Fibroblast of villous mesenchyme (primary cell): ENCODE data around the gene C11orf24. TPM values are rescaled to one million over a fixed set of nuclear protein-coding genes. Genes with fewer than 3 reads are reported as not detected.
A peak's percentile ranks its signal among the peaks of the same experiment; 100 is the strongest.
"Not testable (repeated sequence)": the region's sequence is repeated elsewhere in the genome, so short reads cannot be mapped to it uniquely, and the experiment has no call there.

Experiments used
- DNase-seq: peaks from one replicate; pipeline ENCODE4 v3.0.0-alpha.2; 2010; ENCODE audit warnings: low read depth
- H3K4me3 ChIP-seq: 2 replicates; pipeline ENCODE4 v1.5.1; 2011; ENCODE audit warnings: low read depth, mild to moderate bottlenecking, low read length
- total RNA-seq: library from RNA; depleted of rRNA; stranded (reverse); fragments of >200 nt; gene quantifications from 2 replicates; pipeline ENCODE4 v1.2.3, GENCODE V29; 2012
- TF ChIP-seq, protein P1 (sequence below): IDR thresholded peaks from 2 replicates; pipeline ENCODE4 v1.5.1; 2012; ENCODE audit warnings: low read depth, mild to moderate bottlenecking, low read length; ENCODE audit not compliant: insufficient read depth

The C11orf24 gene
- total RNA-seq, 1 donor, result 50.1 TPM

DNA sequence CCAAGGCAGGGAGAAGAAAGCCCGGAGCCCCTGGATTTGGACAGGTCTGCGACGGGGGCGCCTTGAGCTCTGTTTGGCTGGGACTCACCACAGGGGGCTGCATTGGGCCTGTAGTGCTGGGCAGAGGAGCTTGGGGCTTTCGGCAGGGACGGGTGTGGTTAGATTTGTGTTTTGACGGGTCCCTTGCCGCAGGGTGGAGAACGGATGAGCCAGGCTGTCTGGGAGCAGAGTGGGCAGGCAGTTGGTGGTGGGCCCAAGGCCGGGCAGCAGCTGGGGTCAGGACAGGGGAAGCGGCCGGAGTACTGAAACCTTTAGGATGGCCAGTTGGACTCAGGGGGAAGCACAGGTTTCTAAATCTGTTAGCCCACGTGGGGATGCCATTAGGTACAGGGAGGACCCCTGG is 13.4 kb downstream of the C11orf24 start:
- no peak for DNase-seq
- no peak overlapping the region for H3K4me3 ChIP-seq
- TF ChIP-seq, protein P1, sequence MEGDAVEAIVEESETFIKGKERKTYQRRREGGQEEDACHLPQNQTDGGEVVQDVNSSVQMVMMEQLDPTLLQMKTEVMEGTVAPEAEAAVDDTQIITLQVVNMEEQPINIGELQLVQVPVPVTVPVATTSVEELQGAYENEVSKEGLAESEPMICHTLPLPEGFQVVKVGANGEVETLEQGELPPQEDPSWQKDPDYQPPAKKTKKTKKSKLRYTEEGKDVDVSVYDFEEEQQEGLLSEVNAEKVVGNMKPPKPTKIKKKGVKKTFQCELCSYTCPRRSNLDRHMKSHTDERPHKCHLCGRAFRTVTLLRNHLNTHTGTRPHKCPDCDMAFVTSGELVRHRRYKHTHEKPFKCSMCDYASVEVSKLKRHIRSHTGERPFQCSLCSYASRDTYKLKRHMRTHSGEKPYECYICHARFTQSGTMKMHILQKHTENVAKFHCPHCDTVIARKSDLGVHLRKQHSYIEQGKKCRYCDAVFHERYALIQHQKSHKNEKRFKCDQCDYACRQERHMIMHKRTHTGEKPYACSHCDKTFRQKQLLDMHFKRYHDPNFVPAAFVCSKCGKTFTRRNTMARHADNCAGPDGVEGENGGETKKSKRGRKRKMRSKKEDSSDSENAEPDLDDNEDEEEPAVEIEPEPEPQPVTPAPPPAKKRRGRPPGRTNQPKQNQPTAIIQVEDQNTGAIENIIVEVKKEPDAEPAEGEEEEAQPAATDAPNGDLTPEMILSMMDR, result no peak

DNA sequence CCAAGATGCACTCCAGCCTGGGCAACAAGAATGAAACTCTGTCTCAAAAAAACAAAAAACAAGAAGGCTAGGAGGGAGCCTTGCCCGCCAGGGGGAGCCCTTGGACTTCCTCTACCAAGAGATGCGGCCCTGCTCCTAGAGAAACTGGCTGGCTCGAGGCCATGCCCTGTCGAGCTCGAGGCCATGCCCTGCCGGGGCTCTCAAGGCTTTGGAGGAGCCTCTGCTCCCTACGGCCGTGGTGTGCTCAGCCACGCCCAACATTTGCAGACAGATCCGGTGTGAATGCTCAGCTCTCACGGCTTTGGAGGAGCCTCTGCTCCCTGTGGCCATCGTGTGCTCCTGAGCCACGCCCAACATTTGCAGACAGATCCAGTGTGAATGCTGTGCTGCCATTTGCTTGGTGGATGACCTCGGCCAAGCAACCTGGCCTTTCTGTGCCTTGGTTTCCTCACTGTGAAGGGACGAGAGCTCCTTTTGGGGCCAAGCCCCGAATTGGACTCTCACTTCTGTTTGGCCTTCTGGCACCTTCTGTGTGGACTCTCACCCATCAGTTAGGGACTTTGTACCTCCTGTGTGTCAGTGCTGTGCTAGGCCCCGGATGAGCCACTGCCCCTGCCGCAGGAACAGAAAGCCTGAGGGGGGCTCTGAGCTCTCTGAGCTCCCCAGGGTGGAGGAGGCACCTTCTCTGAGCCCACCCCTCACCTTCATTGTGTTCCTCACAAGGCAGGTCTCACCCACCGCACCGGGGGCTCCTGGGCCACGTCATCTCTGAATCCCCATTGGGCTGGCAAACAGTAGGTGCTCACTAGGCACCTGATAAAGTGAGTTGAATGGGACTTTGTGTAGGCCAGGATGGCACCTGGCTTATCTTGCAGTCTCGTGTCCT is 14.1 kb downstream of the C11orf24 start:
- TF ChIP-seq, protein P1, result peak; percentile 84
- DNase-seq, result peak; percentile 93
- H3K4me3 ChIP-seq, result no peak overlapping the region

DNA sequence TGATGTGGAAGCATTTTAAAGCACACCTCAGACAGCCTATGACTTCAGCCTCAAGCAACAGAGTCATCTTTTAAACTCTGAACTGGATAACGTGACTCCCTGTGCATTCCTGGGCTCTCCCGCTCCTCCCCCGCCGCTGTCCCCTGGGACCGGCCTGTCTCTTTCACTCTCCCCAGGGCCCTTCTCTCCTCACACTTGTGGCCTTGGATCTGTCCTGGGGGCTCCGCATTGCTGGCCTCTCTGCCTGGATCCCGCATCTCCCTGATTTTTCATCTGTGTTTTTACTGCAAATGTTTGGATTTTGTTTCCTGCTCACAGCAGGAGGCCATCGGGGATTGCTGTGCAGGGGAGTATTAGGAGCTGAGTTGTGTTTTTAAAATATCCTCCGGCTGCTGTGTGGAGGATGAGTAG is 15.4 kb downstream of the C11orf24 start:
- TF ChIP-seq, protein P1, result no peak
- no peak overlapping the region for H3K4me3 ChIP-seq
- DNase-seq, result peak; percentile 63

DNA sequence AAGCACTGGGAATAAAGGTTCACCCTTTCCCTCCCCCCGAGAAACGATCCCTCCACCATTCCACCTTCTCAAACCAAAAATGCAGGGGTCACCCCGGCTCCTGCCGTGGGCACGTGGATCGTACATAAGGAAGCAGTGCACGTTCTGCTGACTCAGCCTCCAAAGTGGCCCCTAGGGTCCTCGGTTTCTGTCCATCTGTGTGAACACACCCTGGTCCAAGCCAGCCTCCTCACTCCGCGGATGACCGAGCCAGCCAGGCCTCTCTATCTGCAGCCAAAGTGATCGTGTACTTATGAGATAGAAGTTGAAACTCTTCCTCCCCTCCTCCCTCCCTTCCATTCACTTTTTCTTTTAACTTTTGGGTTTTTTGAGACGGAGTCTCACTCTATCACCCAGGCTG is 16.2 kb downstream of the C11orf24 start:
- DNase-seq, result no peak
- TF ChIP-seq, protein P1, result no peak
- no peak overlapping the region for H3K4me3 ChIP-seq

DNA sequence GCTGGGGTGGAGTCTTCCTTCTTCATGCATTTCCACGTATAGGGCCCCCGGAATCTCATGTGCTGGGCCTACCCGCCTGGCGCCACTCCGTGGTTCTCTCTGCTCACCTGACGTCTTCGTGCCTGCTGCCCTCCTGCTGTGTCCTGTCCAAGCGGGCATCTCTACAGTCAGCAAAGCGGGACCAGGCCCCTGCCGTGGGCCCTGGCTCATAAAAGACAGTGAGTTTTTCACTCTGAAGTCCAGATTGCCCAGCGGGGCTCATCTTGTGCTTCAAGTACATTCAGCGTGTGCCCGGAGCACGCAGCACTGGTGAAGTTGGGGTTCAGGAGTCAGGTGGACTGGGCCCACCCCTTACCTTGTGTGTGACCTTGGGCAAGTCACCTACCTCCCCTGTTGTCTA is 17.4 kb downstream of the C11orf24 start:
- no peak for DNase-seq
- TF ChIP-seq, protein P1, result no peak
- no peak overlapping the region for H3K4me3 ChIP-seq

DNA sequence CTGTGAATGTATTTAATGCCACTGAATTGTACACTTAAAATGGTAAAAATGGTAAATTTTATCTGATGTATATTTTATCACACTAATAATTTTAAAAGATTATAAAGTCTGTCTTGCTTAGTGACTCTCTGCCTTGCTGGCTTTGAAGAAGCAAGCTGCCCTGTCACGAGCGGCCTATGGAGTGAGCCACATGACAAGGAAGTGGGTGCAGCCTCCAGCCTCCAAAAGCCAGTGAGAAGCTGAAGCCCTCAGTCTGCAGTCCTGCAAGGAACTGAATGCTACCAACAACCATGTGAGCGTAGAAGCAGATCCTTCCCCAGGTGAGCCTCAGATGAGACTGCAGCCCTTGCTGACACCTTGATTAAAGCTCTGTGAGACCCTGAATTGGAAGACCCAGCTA is 20.0 kb downstream of the C11orf24 start:
- DNase-seq, result no peak
- TF ChIP-seq, protein P1, result no peak
- H3K4me3 ChIP-seq, result no peak overlapping the region

DNA sequence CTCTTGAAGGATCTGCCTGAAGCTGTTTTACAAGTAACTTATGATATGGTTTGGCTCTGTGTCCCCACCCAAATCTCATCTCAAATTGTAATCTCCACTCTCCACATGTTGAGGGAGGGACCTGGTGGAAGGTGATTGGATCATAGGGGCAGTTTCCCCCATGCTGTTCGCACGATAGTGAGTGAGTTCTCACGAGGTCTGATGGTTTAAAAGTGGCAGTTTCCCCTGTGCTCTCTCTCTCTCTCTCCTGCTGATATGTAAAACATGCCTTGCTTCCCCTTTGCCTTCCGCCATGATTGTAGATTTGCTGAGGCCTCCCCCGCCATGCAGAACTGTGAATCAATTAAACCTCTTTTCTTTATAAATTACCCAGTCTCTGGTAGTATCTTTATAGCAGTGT is 26.9 kb downstream of the C11orf24 start:
- H3K4me3 ChIP-seq, DNase-seq: not testable (repeated sequence)

DNA sequence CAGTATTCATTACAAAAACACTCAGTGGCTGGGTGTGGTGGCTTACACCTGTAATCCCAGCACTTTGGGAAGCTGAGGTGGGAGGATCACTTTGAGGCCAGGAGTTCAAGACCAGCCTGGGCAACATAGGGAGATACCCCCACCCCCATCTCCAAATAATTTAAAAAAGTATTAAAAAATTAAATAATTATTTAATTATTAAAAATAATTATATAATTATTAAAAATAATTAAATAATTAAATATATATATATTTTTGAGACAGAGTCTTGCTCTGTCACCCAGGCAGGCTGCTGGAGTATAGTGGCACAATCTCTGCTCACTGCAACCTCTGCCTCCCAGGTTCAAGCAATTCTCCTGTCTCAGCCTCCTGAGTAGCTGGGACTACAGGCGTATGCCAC is 27.9 kb downstream of the C11orf24 start:
- DNase-seq, H3K4me3 ChIP-seq: not testable (repeated sequence)
